Measurements from ENCODE around the gene CHCHD5. TPM values are rescaled to one million over a fixed set of nuclear protein-coding genes. Genes with fewer than 3 reads are reported as not detected.

The CHCHD5 gene
- total RNA-seq, 1 experiment from 2014 or later, result 18.0 TPM

- CTCF ChIA-PET, result interaction anchor here (0.6 to 0.8 kb wide), 6 partner anchors 10 to 287 kb away, joined by 3 to 4 read pairs (median 3); no protein-coding TSS in a partner anchor
- Mint-ChIP-seq H3K27me3 (ENCODE audit: unreplicated experiment) (no peaks in the 10 kb centered on the region), H3K27ac (ENCODE audit: unreplicated experiment) (no peak overlapping the region), H3K4me3 (ENCODE audit: low read depth, unreplicated experiment) (no peak overlapping the region), H3K4me1 (ENCODE audit: low read depth, unreplicated experiment) (peaks cover 33% of the 10 kb centered on the region), H3K9me3 (ENCODE audit: low read depth, unreplicated experiment) (no peaks in the 10 kb centered on the region), H3K36me3 (ENCODE audit: insufficient read depth, unreplicated experiment) (peaks cover 3% of the 10 kb centered on the region)
- no TSS peak for BruUV-seq (replicated peaks)
- intact Hi-C loops (cut with micrococcal nuclease; ENCODE audit: unreplicated experiment), result no loop called here
- TF ChIP-seq CTCF (IDR thresholded peaks at IDR 0.05; ENCODE audit: unreplicated experiment), result no peak
- DNase-seq, result no peak
These were observed 52.9 kb downstream of the CHCHD5 start for GRCh38 chr2:112637289-112637660.

Other genes with a start within 250 kb of the CHCHD5 start
- 2.3 and 2.4 TPM in 2 replicates for gene RGPD8, start 151.0 kb upstream of the CHCHD5 start, total RNA-seq (2022)
- 28.3 and 31.8 TPM in 2 replicates for gene TTL, start 102.5 kb upstream of the CHCHD5 start, total RNA-seq (2022)
- gene POLR1B, start 42.1 kb upstream of the CHCHD5 start, total RNA-seq (2022), result 36.4 and 36.9 TPM in 2 replicates
- gene SLC20A1, start 61.3 kb downstream of the CHCHD5 start, total RNA-seq (2022), result 71.7 and 84.5 TPM in 2 replicates
- 10.1 and 13.6 TPM in 2 replicates for gene NT5DC4, start 136.4 kb downstream of the CHCHD5 start, total RNA-seq (2022)
- 27.4 and 42.5 TPM in 2 replicates for gene CKAP2L, start 180.0 kb downstream of the CHCHD5 start, total RNA-seq (2022)
- gene IL1A, start 199.9 kb downstream of the CHCHD5 start, total RNA-seq (2022), result 6.4 and 14.4 TPM in 2 replicates

Data from Calu3 (cell line).